GM10248 (cell line): ENCODE measurements around the gene ZNF182.
"Not testable (repeated sequence)": the region's sequence is repeated elsewhere in the genome, so short reads cannot be mapped to it uniquely, and the experiment has no call there.

ENCODE experiments used
- CTCF ChIA-PET: fragments of 300-600 bp; sonication (Branson Sonifier 250); formaldehyde crosslinking; extraction: SDS; loops from one replicate; lab custom pipeline; 2021; ENCODE audit warnings: antibody characterized with exemption; lab: Yijun Ruan, JAX
- POLR2A ChIA-PET: fragments of 350-650 bp; sonication (Branson Sonifier 250); formaldehyde crosslinking; extraction: SDS; loops from one replicate; lab custom pipeline; 2020; ENCODE audit warnings: antibody characterized with exemption; lab: Yijun Ruan, JAX
- DNase-seq: peaks from one replicate; pipeline ENCODE4 v3.0.0; 2012; ENCODE audit errors: extremely low spot score
- CTCF ChIP-seq: IDR thresholded peaks from 2 replicates; pipeline ENCODE4 v1.5.1; 2012; ENCODE audit warnings: mild to moderate bottlenecking, low read depth; ENCODE audit errors: extremely low read depth, missing control alignments, control extremely low read depth

ZNF182 gene

DNA sequence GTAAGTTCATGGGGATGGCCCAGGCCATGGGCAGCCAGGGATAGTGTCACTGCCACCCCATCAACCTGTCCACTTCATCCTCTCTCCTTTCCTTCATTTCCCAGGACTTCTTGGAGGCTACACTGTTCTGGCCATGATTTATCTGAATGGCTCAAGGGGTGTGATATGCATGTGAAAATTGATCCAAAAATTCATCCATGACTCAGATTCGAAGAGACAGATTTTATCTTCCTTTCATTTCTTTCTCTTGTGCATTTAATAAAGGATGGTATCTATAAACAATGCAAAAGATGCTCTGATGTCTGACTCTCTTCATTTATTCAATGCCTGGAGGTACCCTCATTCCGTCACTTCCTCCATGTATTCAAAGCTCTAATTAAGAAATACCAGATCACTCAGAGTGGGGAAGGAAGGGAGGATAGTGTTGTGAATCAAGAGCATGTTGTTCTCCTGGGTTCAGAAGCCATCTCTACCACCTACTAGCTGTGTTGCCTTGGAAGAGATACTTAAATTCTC, 5.7 kb upstream of the ZNF182 start:
- POLR2A ChIA-PET, CTCF ChIA-PET, DNase-seq: not testable (repeated sequence)

GRCh38 chrX:48006688-48007087, 2.9 kb upstream of the ZNF182 start, which contains the start of gene SPACA5:
SPACA5 (plus strand) TSS chrX:48006988; CDS start chrX:48007803, 815 bp downstream.
- POLR2A ChIA-PET, DNase-seq, CTCF ChIA-PET: not testable (repeated sequence)

GRCh38 chrX:48003367-48003757, 427 bp downstream of the ZNF182 start:
- DNase-seq: peak; percentile 27
- TF ChIP-seq CTCF: no peak
- POLR2A ChIA-PET: no interaction called here
- CTCF ChIA-PET: no interaction called here

GRCh38 chrX:48002929-48003328, 860 bp downstream of the ZNF182 start:
- no peak for TF ChIP-seq CTCF
- POLR2A ChIA-PET: no interaction called here
- DNase-seq: no peak
- CTCF ChIA-PET: no interaction called here

- ChIA-PET CTCF (no interaction called here), POLR2A (no interaction called here)
- no peak for TF ChIP-seq CTCF
- DNase-seq: no peak
Observed at GRCh38 chrX:48002319-48002718, 1.5 kb downstream of the ZNF182 start.

DNA sequence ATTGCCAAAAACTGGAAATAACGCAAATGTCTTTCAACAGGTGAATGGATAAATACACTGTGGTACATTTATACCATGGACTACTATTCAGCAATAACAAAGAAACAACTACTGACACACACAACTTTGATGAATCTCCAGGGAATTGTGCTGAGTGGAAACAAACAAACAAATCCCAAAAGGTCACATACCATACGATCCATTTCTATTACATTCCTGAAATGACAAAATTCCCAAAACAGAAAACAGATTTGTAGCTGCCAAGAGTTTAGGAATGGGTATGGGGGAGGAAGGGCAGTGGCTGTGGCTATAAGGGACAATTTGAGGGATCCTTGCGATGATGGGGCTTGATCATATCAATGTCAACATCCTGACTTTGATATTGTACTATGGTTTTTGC, 2.5 kb downstream of the ZNF182 start:
- ChIA-PET POLR2A (no interaction called here), CTCF (no interaction called here)
- DNase-seq: no peak
- TF ChIP-seq CTCF: no peak

DNA sequence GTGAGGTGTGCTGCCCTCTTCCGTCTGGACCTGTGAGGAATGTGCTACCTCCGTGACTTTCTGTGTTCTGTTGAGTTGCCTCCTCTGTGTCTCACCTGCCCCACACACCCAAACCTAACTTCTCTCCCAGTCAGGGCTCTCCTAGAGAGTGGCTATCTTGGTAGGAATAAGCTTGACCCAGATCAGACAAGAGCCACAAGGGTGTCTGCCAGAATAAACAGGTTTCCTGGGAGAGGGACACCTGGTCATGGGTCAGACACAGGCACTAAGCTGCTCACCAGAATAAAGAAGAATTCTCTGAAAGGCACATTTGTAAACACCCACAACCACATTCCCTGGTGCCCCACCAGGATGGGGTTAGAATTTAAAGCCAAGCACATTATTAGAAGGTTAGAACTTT, 11.1 kb downstream of the ZNF182 start:
- DNase-seq: no peak
- ChIA-PET CTCF (no interaction called here), POLR2A (no interaction called here)
- TF ChIP-seq CTCF: no peak

- ChIA-PET POLR2A (no interaction called here), CTCF (no interaction called here)
- TF ChIP-seq CTCF: no peak
- DNase-seq: no peak
Observed at GRCh38 chrX:47992095-47992380, 11.8 kb downstream of the ZNF182 start.
